Liver (tissue), 9 donors: ENCODE results near the gene ROM1. TPM values are rescaled to one million over a fixed set of nuclear protein-coding genes. Genes with fewer than 3 reads are reported as not detected.

Source experiments
- DNase-seq: peaks from one replicate; pipeline ENCODE4 v3.0.0-alpha.2; 2017; ENCODE audit warnings: low spot score
- H3K27ac ChIP-seq, 2 donors: one replicate each; pipeline ENCODE4 v1.7.0; 2013; ENCODE audit warnings: inconsistent platforms in 2 of 2, low read length in 2 of 2, control low read depth in 1 of 2, low read depth in 1 of 2, mild to moderate bottlenecking in 1 of 2
- H3K27me3 ChIP-seq, 4 donors: one replicate each; pipeline versions ENCODE4 v1.6.1 to v1.7.0; 2013; ENCODE audit warnings: low read length in 3 of 4, inconsistent platforms in 1 of 4, mild to moderate bottlenecking in 1 of 4, moderate library complexity in 1 of 4; ENCODE audit not compliant: control insufficient read depth in 4 of 4, insufficient read depth in 4 of 4
- H3K36me3 ChIP-seq, 4 donors: one replicate each; pipeline versions ENCODE4 v1.6.1 to v1.7.0; 2013; ENCODE audit warnings: low read length in 3 of 4, mild to moderate bottlenecking in 3 of 4, low read depth in 1 of 4, moderate library complexity in 1 of 4; ENCODE audit not compliant: control insufficient read depth in 4 of 4, insufficient read depth in 3 of 4
- H3K4me1 ChIP-seq, 4 donors: one replicate each; pipeline versions ENCODE4 v1.6.1 to v1.7.0; 2013; ENCODE audit warnings: low read length in 3 of 4, mild to moderate bottlenecking in 3 of 4, moderate library complexity in 1 of 4; ENCODE audit not compliant: control insufficient read depth in 4 of 4, insufficient read depth in 4 of 4
- H3K4me3 ChIP-seq, 3 donors: one replicate each; pipeline versions ENCODE4 v1.6.1 to v1.7.0; 2013; ENCODE audit warnings: low read length in 3 of 3, control low read depth in 1 of 3, low read depth in 1 of 3, mild to moderate bottlenecking in 1 of 3
- H3K9ac ChIP-seq, 2 donors: one replicate each; pipeline ENCODE4 v1.7.0; 2013; ENCODE audit warnings: low read length in 2 of 2, mild to moderate bottlenecking in 2 of 2, moderate library complexity in 2 of 2, control low read depth in 1 of 2, low read depth in 1 of 2
- H3K9me3 ChIP-seq, 4 donors: one replicate each; pipeline versions ENCODE4 v1.6.1 to v1.7.0; 2013; ENCODE audit warnings: low read length in 3 of 4; ENCODE audit not compliant: control insufficient read depth in 4 of 4
- EGR1 ChIP-seq, 2 donors: IDR thresholded peaks; 2 replicates each; pipeline ENCODE4 v1.6.1; 2016 to 2018; ENCODE audit warnings: antibody characterized with exemption in 2 of 2, low read depth in 2 of 2
- FOXA1 ChIP-seq: IDR thresholded peaks from 2 replicates; pipeline ENCODE4 v1.6.1; 2016; ENCODE audit warnings: antibody characterized with exemption
- FOXA2 ChIP-seq: IDR thresholded peaks from 2 replicates; pipeline ENCODE4 v1.6.1; 2016; ENCODE audit warnings: antibody characterized with exemption
- GABPA ChIP-seq, 2 donors: IDR thresholded peaks in 1 of 2; conservative IDR thresholded peaks in 1 of 2; 2 replicates each; pipeline ENCODE4 v1.6.1; 2016; ENCODE audit warnings: antibody characterized with exemption in 2 of 2, mild to moderate bottlenecking in 1 of 2, moderate library complexity in 1 of 2
- HNF4G ChIP-seq: IDR thresholded peaks from 2 replicates; pipeline ENCODE4 v1.6.1; 2016; ENCODE audit warnings: antibody characterized with exemption
- JUND ChIP-seq, 2 donors: IDR thresholded peaks; 2 replicates each; pipeline ENCODE4 v1.6.1; 2016; ENCODE audit warnings: antibody characterized with exemption in 2 of 2
- NR2F2 ChIP-seq: IDR thresholded peaks from 2 replicates; pipeline ENCODE4 v1.6.1; 2016; ENCODE audit warnings: antibody characterized with exemption
- RAD21 ChIP-seq, 2 donors: IDR thresholded peaks; 2 replicates each; pipeline ENCODE4 v1.6.1; 2016; ENCODE audit warnings: antibody characterized with exemption in 2 of 2, mild to moderate bottlenecking in 2 of 2
- RXRA ChIP-seq, 2 donors: IDR thresholded peaks; 2 replicates each; pipeline ENCODE4 v1.6.1; 2017 to 2018; ENCODE audit warnings: antibody characterized with exemption in 2 of 2, mild to moderate bottlenecking in 1 of 2
- SP1 ChIP-seq: IDR thresholded peaks from 2 replicates; pipeline ENCODE4 v1.6.1; 2018; ENCODE audit warnings: antibody characterized with exemption, mild to moderate bottlenecking
- TAF1 ChIP-seq: conservative IDR thresholded peaks from 2 replicates; pipeline ENCODE4 v1.6.1; 2016; ENCODE audit warnings: antibody characterized with exemption, mild to moderate bottlenecking
- YY1 ChIP-seq: IDR thresholded peaks from 2 replicates; pipeline ENCODE4 v1.6.1; 2016; ENCODE audit warnings: antibody characterized with exemption, mild to moderate bottlenecking
- whole genome bisulfite sequencing: extraction: QIAGEN DNeasy Blood & Tissue Kit; methylation state at CpG from one replicate; pipeline ENCODE4 v1.1.7; 2013; 5-methylcytosine and 5-hydroxymethylcytosine counted together
- polyA plus RNA-seq, 2 donors: library from polyadenylated mRNA; stranded (reverse) in 1 of 2; unstranded in 1 of 2; fragments of 200-250 nt in 1 of 2; fragments of >200 nt in 1 of 2; fragmentation: Nextera tagmentation in 1 of 2; extraction: Ambion mirVana in 1 of 2; gene quantifications; one replicate each; pipeline versions ENCODE4 v1.2.1 to v1.2.3, GENCODE V29; 2013 to 2015
- total RNA-seq, 2 donors: library from RNA; depleted of rRNA; stranded (reverse); fragments of >200 nt; gene quantifications; one replicate each; pipeline ENCODE4 v1.2.3, GENCODE V29; 2014
- TF ChIP-seq, protein P1 (sequence below): IDR thresholded peaks from 2 replicates; pipeline ENCODE4 v1.6.1; 2016; ENCODE audit warnings: antibody characterized with exemption
- TF ChIP-seq, protein P2 (sequence below): IDR thresholded peaks from 2 replicates; pipeline ENCODE4 v1.6.1; 2016; ENCODE audit warnings: antibody characterized with exemption
- TF ChIP-seq, protein P3 (sequence below): IDR thresholded peaks from 2 replicates; pipeline ENCODE4 v1.6.1; 2016; ENCODE audit warnings: antibody characterized with exemption
- TF ChIP-seq, protein P4 (sequence below): IDR thresholded peaks from 2 replicates; pipeline ENCODE4 v1.6.1; 2016; ENCODE audit warnings: antibody characterized with exemption, mild to moderate bottlenecking
- TF ChIP-seq, protein P5 (sequence below): fragments of 150-350 bp; IDR thresholded peaks from 2 replicates; pipeline ENCODE4 v1.5.1; 2017; ENCODE audit warnings: improper control_type of control experiment, low read depth, low read length; ENCODE audit not compliant: missing input control
- donor health status: healthy.
- donor health status: healthy.
- donor health status: healthy.
- donor health status: healthy.
- donor health status: healthy.

Gene ROM1
- total and polyA plus RNA-seq, 4 donors, result 0.84 to 3.9 (median 1.1) TPM

DNA sequence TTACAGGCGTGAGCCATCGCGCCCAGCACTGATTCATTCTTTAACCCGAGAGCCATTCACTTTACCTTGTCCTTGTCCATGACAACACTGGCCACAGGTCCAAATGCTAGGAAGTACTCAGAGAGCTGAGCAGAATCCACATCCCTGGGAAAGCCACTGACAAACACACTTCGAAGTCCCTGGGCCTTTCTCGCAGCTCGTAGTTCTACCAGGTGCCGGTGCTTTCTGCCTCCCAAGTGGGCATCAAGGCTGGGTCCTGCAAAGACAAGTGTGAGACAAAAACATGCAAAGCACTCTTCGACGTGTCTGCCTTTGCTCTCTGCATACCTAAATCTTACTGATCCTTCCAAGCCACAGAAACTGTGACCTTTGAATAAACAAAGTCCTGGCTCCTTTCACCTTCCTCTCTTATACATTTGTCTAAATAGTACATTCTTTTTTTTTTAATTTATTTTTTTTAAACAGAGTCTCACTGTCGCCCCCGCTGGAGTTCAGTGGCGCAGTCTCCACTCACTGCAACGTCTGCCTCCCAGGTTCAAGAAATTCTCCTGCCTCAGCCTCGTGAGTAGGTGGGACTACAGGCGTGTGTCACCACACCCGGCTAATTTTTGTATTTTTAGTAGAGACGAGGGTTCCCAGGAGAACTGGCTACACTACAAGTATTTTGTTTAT is 24.0 kb upstream of the ROM1 start:
- H3K27ac ChIP-seq, result peak overlapping the region; percentile 55 to 65
- no peak overlapping the region for H3K4me3 ChIP-seq
- DNase-seq, result no peak
- H3K4me1 ChIP-seq, result peaks cover 7 to 45% (median 32%) of the 10 kb centered on the region in 4 donors
- H3K9ac ChIP-seq, result no peak overlapping the region
- no peaks in the 10 kb centered on the region for H3K27me3 ChIP-seq
- H3K36me3 ChIP-seq, result peaks cover 8 to 12% (median 10%) of the 10 kb centered on the region in 4 donors
- TF ChIP-seq, protein P1, sequence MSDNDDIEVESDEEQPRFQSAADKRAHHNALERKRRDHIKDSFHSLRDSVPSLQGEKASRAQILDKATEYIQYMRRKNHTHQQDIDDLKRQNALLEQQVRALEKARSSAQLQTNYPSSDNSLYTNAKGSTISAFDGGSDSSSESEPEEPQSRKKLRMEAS, result no peak
- TF ChIP-seq FOXA1, result no peak
- TF ChIP-seq FOXA2, result no peak
- TF ChIP-seq, protein P2, sequence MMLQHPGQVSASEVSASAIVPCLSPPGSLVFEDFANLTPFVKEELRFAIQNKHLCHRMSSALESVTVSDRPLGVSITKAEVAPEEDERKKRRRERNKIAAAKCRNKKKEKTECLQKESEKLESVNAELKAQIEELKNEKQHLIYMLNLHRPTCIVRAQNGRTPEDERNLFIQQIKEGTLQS, result no peak
- TF ChIP-seq EGR1 (IDR thresholded peaks at IDR 0.05; ENCODE audit: low read depth in 2 of 2), result no peak
- no peak for TF ChIP-seq YY1
- TF ChIP-seq TAF1, result no peak
- TF ChIP-seq RAD21 (IDR thresholded peaks at IDR 0.05), result no peak
- TF ChIP-seq, protein P3, sequence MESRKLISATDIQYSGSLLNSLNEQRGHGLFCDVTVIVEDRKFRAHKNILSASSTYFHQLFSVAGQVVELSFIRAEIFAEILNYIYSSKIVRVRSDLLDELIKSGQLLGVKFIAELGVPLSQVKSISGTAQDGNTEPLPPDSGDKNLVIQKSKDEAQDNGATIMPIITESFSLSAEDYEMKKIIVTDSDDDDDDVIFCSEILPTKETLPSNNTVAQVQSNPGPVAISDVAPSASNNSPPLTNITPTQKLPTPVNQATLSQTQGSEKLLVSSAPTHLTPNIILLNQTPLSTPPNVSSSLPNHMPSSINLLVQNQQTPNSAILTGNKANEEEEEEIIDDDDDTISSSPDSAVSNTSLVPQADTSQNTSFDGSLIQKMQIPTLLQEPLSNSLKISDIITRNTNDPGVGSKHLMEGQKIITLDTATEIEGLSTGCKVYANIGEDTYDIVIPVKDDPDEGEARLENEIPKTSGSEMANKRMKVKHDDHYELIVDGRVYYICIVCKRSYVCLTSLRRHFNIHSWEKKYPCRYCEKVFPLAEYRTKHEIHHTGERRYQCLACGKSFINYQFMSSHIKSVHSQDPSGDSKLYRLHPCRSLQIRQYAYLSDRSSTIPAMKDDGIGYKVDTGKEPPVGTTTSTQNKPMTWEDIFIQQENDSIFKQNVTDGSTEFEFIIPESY, result no peak
- TF ChIP-seq, protein P4, sequence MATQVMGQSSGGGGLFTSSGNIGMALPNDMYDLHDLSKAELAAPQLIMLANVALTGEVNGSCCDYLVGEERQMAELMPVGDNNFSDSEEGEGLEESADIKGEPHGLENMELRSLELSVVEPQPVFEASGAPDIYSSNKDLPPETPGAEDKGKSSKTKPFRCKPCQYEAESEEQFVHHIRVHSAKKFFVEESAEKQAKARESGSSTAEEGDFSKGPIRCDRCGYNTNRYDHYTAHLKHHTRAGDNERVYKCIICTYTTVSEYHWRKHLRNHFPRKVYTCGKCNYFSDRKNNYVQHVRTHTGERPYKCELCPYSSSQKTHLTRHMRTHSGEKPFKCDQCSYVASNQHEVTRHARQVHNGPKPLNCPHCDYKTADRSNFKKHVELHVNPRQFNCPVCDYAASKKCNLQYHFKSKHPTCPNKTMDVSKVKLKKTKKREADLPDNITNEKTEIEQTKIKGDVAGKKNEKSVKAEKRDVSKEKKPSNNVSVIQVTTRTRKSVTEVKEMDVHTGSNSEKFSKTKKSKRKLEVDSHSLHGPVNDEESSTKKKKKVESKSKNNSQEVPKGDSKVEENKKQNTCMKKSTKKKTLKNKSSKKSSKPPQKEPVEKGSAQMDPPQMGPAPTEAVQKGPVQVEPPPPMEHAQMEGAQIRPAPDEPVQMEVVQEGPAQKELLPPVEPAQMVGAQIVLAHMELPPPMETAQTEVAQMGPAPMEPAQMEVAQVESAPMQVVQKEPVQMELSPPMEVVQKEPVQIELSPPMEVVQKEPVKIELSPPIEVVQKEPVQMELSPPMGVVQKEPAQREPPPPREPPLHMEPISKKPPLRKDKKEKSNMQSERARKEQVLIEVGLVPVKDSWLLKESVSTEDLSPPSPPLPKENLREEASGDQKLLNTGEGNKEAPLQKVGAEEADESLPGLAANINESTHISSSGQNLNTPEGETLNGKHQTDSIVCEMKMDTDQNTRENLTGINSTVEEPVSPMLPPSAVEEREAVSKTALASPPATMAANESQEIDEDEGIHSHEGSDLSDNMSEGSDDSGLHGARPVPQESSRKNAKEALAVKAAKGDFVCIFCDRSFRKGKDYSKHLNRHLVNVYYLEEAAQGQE, result no peak
- no peak for TF ChIP-seq HNF4G
- no peak for TF ChIP-seq NR2F2
- TF ChIP-seq SP1, result no peak
- 73% methylated on average over 18 of the region's 18 CpGs for WGBS
- no peaks in the 10 kb centered on the region for H3K9me3 ChIP-seq

DNA sequence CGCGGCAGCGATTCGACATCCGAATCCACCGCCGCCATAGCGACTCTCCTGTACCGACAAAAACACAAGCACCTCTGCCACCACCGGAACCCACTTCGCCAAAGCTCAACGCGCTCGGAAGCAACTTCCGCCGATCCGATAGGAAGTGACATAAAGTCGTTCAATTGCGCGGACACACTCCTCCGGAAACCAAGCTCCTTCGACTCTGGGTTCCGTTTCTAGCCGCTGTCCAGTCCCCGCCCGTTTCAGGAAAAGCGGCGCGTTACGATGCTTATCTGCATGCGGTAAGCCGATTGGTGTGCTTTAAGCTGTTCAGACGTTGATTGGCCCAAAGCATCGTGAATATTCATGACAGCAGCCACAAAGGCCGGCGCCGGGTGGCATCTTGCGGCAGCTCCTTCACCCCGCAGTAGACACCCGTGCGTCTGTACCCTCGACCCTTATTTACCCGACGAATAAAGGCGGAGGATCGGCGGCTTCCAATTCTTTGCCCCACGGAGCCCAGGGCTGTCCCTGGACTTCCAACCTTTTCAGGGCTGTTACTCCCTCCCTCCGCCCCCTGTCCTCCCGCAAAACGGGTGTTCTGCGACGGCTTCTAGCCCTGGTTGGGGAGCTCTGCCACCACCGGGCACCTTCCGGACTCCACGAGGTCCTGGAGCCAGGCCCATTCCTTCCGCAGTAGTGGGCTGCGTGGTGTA is 21.5 kb upstream of the ROM1 start, which contains the start of gene TUT1:
TSS of gene TUT1 (minus strand) at position 76 of the 698 bp plus-strand sequence. CDS start at position 38, 38 bp downstream.
- DNase-seq, result peak; percentile 97
- Histone ChIP-seq H3K4me3 (peak within 1 kb of the TSS; percentile 82 to 97 (median 90)), H3K9ac (peak within 1 kb of the TSS; percentile 95 to 99), H3K9me3 (no peaks in the 10 kb centered on the region), H3K36me3 (peaks cover 16 to 29% (median 28%) of the 10 kb centered on the region in 4 donors), H3K27ac (peak within 1 kb of the TSS; percentile 97 to 98), H3K4me1 (peaks cover 7 to 45% (median 32%) of the 10 kb centered on the region in 4 donors), H3K27me3 (no peaks in the 10 kb centered on the region)
- WGBS, result under 1% methylated on average over 58 of the region's 58 CpGs
- TF ChIP-seq, protein P2, result no peak
- peak; percentile 72 for TF ChIP-seq FOXA2
- TF ChIP-seq RAD21 (IDR thresholded peaks at IDR 0.05), result peak; percentile 62 to 63
- peak; percentile 70 to 75 for TF ChIP-seq RXRA (IDR thresholded peaks at IDR 0.05)
- TF ChIP-seq, protein P4, result peak; percentile 98
- peak; percentile 54 to 69 for TF ChIP-seq JUND (IDR thresholded peaks at IDR 0.05)
- TF ChIP-seq, protein P5, sequence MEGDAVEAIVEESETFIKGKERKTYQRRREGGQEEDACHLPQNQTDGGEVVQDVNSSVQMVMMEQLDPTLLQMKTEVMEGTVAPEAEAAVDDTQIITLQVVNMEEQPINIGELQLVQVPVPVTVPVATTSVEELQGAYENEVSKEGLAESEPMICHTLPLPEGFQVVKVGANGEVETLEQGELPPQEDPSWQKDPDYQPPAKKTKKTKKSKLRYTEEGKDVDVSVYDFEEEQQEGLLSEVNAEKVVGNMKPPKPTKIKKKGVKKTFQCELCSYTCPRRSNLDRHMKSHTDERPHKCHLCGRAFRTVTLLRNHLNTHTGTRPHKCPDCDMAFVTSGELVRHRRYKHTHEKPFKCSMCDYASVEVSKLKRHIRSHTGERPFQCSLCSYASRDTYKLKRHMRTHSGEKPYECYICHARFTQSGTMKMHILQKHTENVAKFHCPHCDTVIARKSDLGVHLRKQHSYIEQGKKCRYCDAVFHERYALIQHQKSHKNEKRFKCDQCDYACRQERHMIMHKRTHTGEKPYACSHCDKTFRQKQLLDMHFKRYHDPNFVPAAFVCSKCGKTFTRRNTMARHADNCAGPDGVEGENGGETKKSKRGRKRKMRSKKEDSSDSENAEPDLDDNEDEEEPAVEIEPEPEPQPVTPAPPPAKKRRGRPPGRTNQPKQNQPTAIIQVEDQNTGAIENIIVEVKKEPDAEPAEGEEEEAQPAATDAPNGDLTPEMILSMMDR, result no peak
- TF ChIP-seq GABPA (IDR thresholded peaks at IDR 0.05 in 1 of 2, conservative IDR thresholded peaks at IDR 0.05 in 1 of 2), result peak; percentile 99
